Mucosa of stomach (tissue), 1 donor: Measurements from ENCODE around the gene STK4.
"Not testable (repeated sequence)": the region's sequence is repeated elsewhere in the genome, so short reads cannot be mapped to it uniquely, and the experiment has no call there.

Experiments used
- H3K27me3 ChIP-seq: one replicate; pipeline ENCODE4 v1.7.0; 2013; ENCODE audit warnings: mild to moderate bottlenecking, low read length; ENCODE audit not compliant: control insufficient read depth, insufficient read depth
- H3K36me3 ChIP-seq: one replicate; pipeline ENCODE4 v1.7.0; 2013; ENCODE audit warnings: low read length; ENCODE audit not compliant: control insufficient read depth, insufficient read depth
- H3K4me1 ChIP-seq: one replicate; pipeline ENCODE4 v1.7.0; 2013; ENCODE audit warnings: mild to moderate bottlenecking, low read length; ENCODE audit not compliant: control insufficient read depth, insufficient read depth
- H3K4me3 ChIP-seq: one replicate; pipeline ENCODE4 v1.7.0; 2013; ENCODE audit warnings: low read length
- H3K9ac ChIP-seq: one replicate; pipeline ENCODE4 v1.7.0; 2013; ENCODE audit warnings: mild to moderate bottlenecking, low read length, moderate library complexity
- H3K9me3 ChIP-seq: one replicate; pipeline ENCODE4 v1.7.0; 2013; ENCODE audit warnings: mild to moderate bottlenecking, low read length, moderate library complexity; ENCODE audit not compliant: control insufficient read depth
- donor health status: Pancreatic carcinoma.

Gene STK4

DNA sequence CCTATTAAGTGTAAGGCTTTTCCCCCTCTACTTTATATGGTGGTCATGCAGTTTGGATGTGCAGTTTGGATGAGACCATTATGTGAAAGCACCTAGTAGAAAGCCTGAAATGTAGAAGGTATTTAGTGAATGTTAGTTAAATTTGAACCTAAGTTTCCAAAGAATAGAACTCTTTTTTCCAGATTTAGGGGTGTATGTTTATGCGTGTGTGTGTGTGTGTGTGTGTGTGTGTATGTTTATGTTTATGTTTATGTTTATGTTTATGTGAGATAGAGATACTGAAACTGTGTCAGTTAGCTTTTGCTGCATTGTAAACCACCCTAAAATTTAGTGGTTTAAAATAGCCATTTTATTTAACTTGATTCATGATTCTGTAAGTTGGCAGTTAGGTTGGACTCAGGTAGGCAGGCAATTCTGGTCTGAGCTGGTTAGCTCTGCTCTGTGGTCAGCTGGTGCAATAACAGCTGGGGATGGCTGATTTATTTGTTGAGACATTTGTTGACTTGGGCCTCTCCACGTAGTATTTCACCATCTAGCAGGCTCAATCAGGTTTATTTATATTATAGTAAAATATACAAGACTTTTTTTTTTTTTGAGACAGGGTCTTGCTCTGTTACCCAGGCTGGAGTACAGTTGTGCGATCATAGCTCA is 54.0 kb downstream of the STK4 start:
- H3K36me3 ChIP-seq = no peaks in the 10 kb centered on the region
- H3K4me3 ChIP-seq = no peak overlapping the region
- H3K4me1 ChIP-seq = peaks cover under 1% of the 10 kb centered on the region
- no peak overlapping the region for H3K9ac ChIP-seq
- H3K9me3 ChIP-seq = no peaks in the 10 kb centered on the region
- no peaks in the 10 kb centered on the region for H3K27me3 ChIP-seq

DNA sequence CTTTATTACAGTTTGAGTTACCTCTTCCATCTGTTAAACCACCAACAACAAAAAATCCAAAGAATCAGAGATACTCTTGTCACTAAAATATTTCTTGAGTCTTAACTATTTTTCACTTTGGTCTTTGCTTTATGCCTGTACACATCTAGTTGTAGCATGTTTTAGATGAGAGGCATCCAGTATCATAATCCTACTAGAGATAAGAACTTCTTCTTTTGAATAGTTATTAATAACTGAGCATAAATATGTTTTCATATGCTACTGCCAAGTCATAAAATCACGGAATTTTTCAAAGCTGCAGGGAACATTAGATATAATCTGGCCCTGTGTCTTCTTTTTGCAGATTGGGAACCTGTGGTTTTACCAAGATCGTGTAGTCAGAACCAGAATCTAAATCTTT is 55.3 kb downstream of the STK4 start:
- H3K4me1 ChIP-seq = no peaks in the 10 kb centered on the region
- no peaks in the 10 kb centered on the region for H3K36me3 ChIP-seq
- H3K4me3 ChIP-seq = no peak overlapping the region
- H3K27me3 ChIP-seq = no peaks in the 10 kb centered on the region
- H3K9ac ChIP-seq = no peak overlapping the region
- H3K9me3 ChIP-seq = no peaks in the 10 kb centered on the region

DNA sequence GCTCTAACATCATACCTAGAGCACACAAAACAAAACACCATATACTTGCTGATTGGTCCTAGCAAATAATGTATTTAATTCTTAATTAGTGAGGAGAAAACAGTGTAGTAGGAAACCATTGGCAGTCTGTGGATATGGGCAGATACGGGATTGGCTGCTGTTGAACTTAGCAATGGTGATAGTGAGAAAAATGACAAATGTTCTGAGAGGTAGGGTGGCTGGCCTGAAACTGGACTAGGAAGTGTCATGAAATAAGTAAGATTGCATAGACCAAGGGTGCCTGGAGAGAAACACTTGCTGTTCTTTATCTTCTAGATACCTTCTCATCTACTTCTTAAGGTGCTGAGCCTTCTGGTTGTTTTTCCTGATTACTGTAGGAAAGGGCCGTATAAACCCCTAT is 56.8 kb downstream of the STK4 start:
- not testable (repeated sequence) for H3K9ac ChIP-seq, H3K4me3 ChIP-seq, H3K4me1 ChIP-seq, H3K9me3 ChIP-seq, H3K27me3 ChIP-seq, H3K36me3 ChIP-seq

DNA sequence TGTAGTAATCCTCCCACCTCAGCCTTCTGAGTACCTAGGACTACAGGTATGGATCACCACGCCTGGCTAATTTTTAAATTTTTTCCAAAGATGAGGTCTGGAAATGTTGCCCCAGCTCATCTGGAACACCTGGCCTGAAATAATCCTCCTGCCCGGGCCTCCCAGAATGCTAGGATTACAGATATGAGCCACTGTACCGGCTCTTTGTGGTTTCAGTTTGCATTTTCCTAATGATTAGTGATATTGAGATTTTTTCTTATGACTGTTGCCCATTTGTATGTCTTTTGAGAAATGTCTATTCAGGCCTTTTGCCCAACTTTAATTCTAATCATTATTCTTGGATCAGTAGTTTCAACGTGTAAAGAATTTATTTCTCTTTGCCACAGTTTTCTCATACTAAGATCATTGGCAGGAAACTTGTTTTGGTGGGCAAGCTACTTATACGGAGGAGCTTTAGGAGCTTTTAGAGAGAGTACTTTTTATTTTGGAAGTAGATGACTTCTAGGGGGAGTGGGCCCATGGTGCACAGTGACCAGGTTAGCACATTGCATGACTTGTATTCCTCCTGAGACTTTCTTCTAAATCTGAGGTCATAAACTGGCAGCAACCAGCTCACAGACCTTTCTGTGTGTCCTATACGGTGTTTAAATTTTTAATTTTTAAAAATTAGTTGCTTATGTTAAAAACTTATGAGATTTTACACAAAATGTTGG is 62.3 kb downstream of the STK4 start:
- no peak overlapping the region for H3K9ac ChIP-seq
- H3K4me3 ChIP-seq = no peak overlapping the region

DNA sequence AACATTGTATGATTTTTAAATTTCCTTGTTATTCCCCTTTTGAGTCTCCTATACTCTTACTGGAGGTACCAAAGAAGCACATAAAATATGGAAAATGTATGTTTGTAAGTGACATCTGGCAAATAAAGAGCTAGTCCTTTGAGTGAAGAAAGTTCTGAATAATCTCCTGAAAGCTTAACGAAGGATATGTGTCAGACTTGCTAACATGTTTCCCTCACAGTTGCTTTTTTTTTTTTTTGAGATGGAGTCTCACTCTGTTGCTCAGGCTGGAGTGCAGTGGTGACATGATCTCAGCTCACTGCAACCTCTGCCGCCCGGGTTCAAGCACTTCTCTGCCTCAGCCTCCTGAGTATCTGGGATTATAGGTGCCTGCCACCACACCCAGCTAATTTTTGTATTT is 63.6 kb downstream of the STK4 start:
- Histone ChIP-seq H3K36me3 (no peaks in the 10 kb centered on the region), H3K27me3 (no peaks in the 10 kb centered on the region), H3K4me1 (no peaks in the 10 kb centered on the region), H3K9ac (no peak overlapping the region), H3K4me3 (no peak overlapping the region), H3K9me3 (no peaks in the 10 kb centered on the region)

More for the DNA sequence above, 62.3 kb downstream of the STK4 start:
- no peaks in the 10 kb centered on the region for H3K27me3 ChIP-seq
- H3K9me3 ChIP-seq = no peaks in the 10 kb centered on the region
- H3K4me1 ChIP-seq = no peaks in the 10 kb centered on the region
- no peaks in the 10 kb centered on the region for H3K36me3 ChIP-seq

DNA sequence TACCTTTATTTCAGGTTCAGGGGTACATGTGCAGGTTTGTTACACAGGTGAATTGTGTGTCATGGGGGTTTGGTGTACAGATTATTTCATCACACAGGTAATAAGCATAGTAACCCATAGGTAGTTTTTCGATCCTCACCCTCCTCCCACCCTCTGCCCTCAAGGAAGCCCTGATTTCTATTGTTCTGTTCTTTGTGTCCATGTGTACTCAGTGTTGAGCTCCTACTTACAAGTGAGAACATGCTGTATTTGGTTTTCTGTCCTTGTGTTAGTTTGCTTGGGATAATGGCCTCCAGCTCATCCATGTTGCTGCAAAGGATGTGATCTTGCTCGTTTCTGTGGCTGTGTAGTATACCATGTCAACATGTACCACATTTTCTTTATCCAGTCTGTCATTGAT is 66.0 kb downstream of the STK4 start:
- H3K4me3 ChIP-seq = no peak overlapping the region
- H3K27me3 ChIP-seq = no peaks in the 10 kb centered on the region
- H3K9ac ChIP-seq = no peak overlapping the region
- no peaks in the 10 kb centered on the region for H3K9me3 ChIP-seq
- H3K4me1 ChIP-seq = peaks cover 4% of the 10 kb centered on the region
- H3K36me3 ChIP-seq = no peaks in the 10 kb centered on the region

DNA sequence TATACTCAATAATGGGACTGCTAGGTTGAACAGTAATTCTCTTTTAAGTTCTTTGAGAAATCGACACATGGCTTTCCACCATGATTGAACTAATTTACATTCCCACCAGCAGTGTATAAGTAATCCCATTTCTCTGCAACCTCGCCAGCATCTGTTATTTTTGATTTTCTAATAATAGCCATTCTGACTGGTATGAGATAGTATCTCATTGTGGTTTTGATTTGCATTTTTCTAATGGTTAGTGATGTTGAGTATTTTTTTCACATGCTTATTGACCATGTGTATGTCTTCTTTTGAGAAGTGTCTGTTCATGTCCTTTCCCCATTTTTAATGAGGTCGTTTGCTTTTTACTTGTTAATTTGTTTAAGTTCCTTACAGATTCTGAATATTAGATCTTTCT is 66.5 kb downstream of the STK4 start:
- H3K4me3 ChIP-seq = no peak overlapping the region
- no peaks in the 10 kb centered on the region for H3K9me3 ChIP-seq
- H3K36me3 ChIP-seq = no peaks in the 10 kb centered on the region
- H3K27me3 ChIP-seq = no peaks in the 10 kb centered on the region
- H3K4me1 ChIP-seq = peaks cover 9% of the 10 kb centered on the region
- no peak overlapping the region for H3K9ac ChIP-seq

DNA sequence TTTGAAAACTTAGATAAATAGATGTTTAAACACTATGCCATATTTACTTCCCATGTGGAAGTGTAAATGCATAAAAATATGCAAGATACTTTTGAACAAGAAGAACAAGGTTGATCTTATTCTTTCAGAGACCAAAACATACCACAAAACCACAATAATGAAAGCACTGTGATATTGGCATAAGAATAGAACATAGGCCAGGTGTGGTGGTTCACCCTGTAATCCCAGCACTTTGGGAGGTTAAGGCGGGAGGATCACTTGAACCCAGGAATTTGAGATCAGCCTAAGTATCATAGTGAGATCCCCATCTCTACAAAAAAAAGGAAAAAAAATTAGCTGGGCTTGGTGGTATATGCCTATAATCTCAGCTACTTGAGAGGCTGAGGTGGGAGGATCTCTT is 68.1 kb downstream of the STK4 start:
- Histone ChIP-seq H3K27me3 (no peaks in the 10 kb centered on the region), H3K9me3 (no peaks in the 10 kb centered on the region), H3K9ac (no peak overlapping the region), H3K36me3 (no peaks in the 10 kb centered on the region), H3K4me1 (peaks cover 10% of the 10 kb centered on the region), H3K4me3 (no peak overlapping the region)

DNA sequence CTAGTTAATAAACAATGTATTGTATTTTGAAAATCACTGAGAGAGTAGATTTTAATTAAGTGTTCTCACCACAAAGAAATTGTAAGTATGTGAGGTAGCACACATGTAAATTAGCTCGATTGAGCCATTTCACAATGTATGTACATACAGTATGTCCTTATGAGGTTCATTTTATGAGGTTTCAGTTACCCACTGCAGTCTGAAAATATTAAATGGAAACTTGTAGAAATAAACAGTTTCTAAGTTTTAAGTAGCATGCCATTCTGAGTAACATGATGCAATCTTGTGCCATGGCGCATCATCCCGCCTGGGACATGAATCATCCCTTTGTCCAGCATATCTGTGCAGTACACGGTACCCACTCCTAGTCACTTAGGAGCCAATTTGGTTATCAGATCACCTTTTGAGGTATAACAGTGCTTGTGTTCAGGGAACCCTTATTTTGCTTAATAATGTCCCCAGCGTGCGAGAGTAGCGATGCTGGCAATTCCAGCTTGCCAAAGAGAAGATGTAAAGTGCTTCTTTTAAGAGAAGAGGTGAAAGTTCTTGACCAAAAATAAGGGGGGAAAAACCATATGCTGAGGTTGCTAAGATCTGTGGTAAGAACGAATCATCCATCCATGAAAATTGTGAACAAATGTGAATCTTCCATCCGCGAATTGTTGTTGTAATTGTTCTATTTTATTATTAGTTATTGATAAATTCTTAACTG is 69.9 kb downstream of the STK4 start:
- peaks cover 10% of the 10 kb centered on the region for H3K4me1 ChIP-seq
- H3K27me3 ChIP-seq = no peaks in the 10 kb centered on the region
- no peak overlapping the region for H3K9ac ChIP-seq
- no peak overlapping the region for H3K4me3 ChIP-seq
- H3K9me3 ChIP-seq = no peaks in the 10 kb centered on the region
- no peaks in the 10 kb centered on the region for H3K36me3 ChIP-seq

DNA sequence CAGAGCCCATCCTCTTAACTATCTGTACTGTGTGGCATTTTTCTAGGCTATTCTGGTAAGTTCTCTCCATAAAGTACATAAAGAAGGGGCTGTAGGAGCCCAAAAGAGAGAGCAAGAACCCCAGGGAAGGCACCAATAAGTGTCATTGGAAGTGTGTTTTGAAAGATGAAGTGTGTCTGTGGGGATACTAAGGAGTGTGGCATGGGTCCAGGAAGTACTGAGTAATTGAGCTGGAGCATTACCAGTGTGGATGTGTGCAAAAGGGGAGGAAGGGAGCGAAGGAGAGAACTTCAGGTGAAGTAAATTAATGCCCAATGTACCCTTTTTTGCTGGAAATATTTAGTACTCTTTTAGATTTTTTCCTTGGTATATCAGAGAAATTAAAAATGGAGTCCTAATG is 70.7 kb downstream of the STK4 start:
- no peaks in the 10 kb centered on the region for H3K36me3 ChIP-seq
- H3K4me1 ChIP-seq = peaks cover 10% of the 10 kb centered on the region
- no peaks in the 10 kb centered on the region for H3K9me3 ChIP-seq
- H3K4me3 ChIP-seq = no peak overlapping the region
- H3K9ac ChIP-seq = no peak overlapping the region
- no peaks in the 10 kb centered on the region for H3K27me3 ChIP-seq

DNA sequence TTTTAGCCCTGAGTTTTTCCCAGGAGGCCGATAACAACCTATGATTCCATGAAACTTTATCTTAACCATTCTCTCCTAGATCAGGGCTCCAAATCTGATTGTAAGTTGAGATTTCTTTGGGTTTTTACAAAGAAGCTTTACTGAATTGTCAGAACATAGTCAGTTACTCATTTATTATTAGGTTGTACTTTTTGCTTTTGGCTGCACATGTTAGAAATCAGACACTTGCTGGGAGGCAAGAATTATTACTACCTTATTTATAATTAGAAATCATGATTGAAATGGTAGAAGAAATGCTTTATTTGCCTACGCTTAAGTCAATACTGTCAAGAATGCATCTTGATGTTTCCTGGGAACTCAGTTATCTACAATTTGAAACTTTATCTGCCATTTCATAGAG is 71.3 kb downstream of the STK4 start:
- Histone ChIP-seq H3K9ac (no peak overlapping the region), H3K4me1 (peaks cover 10% of the 10 kb centered on the region), H3K36me3 (no peaks in the 10 kb centered on the region), H3K27me3 (no peaks in the 10 kb centered on the region), H3K4me3 (no peak overlapping the region), H3K9me3 (no peaks in the 10 kb centered on the region)

DNA sequence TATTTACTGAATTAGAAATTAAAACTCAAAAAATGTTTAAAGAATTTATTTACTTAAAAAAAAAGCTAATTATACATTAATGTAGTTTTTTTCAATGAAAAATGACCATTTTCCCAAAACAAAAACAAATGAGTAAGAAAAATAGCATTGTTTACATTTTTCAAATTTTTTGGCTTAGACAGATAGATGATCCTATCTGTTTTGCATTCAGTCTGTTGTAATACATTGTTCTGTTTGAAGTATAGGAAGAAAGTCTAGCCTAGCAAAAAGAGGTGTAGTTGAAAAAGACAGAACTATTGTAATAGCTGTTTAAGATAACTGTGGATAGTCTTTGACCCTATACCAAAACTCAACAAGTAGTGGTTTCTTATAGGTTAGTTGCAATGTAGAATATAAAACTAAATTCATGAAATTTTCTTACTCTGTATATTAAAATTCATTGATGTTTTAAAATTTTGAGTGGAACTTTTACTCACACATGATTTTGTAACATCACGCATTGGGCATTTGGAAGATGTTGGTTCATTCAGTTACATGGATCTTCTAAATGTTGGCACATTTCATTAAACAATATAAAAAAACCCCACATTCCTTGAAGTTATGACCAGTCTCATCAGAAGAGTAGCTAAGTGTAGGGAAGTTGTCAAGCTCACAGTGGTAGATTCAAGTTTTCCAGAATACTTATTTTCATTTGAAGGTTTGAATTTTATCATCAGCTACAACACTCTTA is 72.6 kb downstream of the STK4 start:
- Histone ChIP-seq H3K4me1 (peaks cover 10% of the 10 kb centered on the region), H3K9ac (no peak overlapping the region), H3K36me3 (no peaks in the 10 kb centered on the region)

More for the DNA sequence above, 72.6 kb downstream of the STK4 start:
- Histone ChIP-seq H3K9me3 (no peaks in the 10 kb centered on the region), H3K4me3 (no peak overlapping the region), H3K27me3 (no peaks in the 10 kb centered on the region)
